Measurements from ENCODE around the gene MOB3A. TPM values are rescaled to one million over a fixed set of nuclear protein-coding genes. Genes with fewer than 3 reads are reported as not detected.

MOB3A gene
- polyA plus RNA-seq, 1 donor (not counting 4 experiments of a cell fraction or from before 2014, with no cell fraction given): 34.2 TPM

DNA sequence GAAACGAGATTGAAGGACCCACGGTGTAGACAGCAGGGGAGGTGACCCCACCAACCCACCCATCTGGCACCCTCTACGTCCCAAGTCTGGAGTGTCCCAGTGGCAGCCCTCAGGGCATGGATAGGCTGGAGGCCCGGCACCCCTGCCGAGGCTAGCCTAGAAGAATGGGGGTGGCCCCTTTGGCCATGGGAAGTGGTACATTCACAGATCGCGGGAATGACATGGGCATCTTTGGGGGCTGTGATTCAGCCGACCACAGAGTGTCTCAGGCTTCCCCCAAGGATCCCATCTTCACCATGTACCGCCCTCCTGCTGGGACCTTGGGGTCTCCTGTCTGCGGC lies 33.8 kb downstream of the MOB3A start:
- Histone ChIP-seq H3K27ac (ENCODE audit: control insufficient read depth, insufficient read depth, low read length) (peak overlapping the region; percentile 95), H4K20me1 (ENCODE audit: control insufficient read depth, extremely low read depth, insufficient read depth, low read length) (no peaks in the 10 kb centered on the region), H3K9me1 (ENCODE audit: control insufficient read depth, extremely low read depth, insufficient read depth, low read length) (no peaks in the 10 kb centered on the region), H2AFZ (ENCODE audit: control insufficient read depth, low read length) (no peak overlapping the region), H3K4me3 (ENCODE audit: control insufficient read depth in 2 of 3, extremely low read depth in 1 of 3, insufficient read depth in 2 of 3, low read depth in 1 of 3, low read length in 3 of 3) (peak overlapping the region in 2 of 3 experiments; percentile 64 to 66), H3K9me3 (ENCODE audit: control insufficient read depth, low read depth, low read length) (no peaks in the 10 kb centered on the region), H3K79me2 (ENCODE audit: control insufficient read depth, insufficient read depth, low read length) (no peaks in the 10 kb centered on the region), H3K36me3 (ENCODE audit: control insufficient read depth in 2 of 2, extremely low read depth in 1 of 2, insufficient read depth in 2 of 2, low read length in 2 of 2) (no peaks in the 10 kb centered on the region), H3K4me2 (ENCODE audit: control insufficient read depth, extremely low read depth, insufficient read depth, low read depth, low read length) (peak overlapping the region; percentile 96), H3K9ac (ENCODE audit: control insufficient read depth, extremely low read depth, insufficient read depth, low read length) (peak overlapping the region; percentile 90), H3K27me3 (ENCODE audit: control insufficient read depth, extremely low read depth, insufficient read depth, low read length) (no peaks in the 10 kb centered on the region), H3K4me1 (ENCODE audit: control insufficient read depth, extremely low read depth, insufficient read depth, low read length) (peaks cover 39% of the 10 kb centered on the region)
- dilution Hi-C loops (cut with MboI; ENCODE audit: extremely low pct_ligation_motif_present, low sequenced_read_pairs): no loop called here
- TF ChIP-seq, protein P1, sequence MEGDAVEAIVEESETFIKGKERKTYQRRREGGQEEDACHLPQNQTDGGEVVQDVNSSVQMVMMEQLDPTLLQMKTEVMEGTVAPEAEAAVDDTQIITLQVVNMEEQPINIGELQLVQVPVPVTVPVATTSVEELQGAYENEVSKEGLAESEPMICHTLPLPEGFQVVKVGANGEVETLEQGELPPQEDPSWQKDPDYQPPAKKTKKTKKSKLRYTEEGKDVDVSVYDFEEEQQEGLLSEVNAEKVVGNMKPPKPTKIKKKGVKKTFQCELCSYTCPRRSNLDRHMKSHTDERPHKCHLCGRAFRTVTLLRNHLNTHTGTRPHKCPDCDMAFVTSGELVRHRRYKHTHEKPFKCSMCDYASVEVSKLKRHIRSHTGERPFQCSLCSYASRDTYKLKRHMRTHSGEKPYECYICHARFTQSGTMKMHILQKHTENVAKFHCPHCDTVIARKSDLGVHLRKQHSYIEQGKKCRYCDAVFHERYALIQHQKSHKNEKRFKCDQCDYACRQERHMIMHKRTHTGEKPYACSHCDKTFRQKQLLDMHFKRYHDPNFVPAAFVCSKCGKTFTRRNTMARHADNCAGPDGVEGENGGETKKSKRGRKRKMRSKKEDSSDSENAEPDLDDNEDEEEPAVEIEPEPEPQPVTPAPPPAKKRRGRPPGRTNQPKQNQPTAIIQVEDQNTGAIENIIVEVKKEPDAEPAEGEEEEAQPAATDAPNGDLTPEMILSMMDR (optimal IDR thresholded peaks at IDR 0.05 in 1 of 3, IDR thresholded peaks at IDR 0.05 in 1 of 3, conservative IDR thresholded peaks at IDR 0.05 in 1 of 3; ENCODE audit: extremely low read depth in 1 of 3, insufficient read depth in 2 of 3, low read length in 3 of 3): no peak
- TF ChIP-seq EZH2 (IDR thresholded peaks at IDR 0.05; ENCODE audit: low read length): no peak
- no peak for FAIRE-seq
- no peak for DNase-seq (ENCODE audit: low read depth, low spot score)

DNA sequence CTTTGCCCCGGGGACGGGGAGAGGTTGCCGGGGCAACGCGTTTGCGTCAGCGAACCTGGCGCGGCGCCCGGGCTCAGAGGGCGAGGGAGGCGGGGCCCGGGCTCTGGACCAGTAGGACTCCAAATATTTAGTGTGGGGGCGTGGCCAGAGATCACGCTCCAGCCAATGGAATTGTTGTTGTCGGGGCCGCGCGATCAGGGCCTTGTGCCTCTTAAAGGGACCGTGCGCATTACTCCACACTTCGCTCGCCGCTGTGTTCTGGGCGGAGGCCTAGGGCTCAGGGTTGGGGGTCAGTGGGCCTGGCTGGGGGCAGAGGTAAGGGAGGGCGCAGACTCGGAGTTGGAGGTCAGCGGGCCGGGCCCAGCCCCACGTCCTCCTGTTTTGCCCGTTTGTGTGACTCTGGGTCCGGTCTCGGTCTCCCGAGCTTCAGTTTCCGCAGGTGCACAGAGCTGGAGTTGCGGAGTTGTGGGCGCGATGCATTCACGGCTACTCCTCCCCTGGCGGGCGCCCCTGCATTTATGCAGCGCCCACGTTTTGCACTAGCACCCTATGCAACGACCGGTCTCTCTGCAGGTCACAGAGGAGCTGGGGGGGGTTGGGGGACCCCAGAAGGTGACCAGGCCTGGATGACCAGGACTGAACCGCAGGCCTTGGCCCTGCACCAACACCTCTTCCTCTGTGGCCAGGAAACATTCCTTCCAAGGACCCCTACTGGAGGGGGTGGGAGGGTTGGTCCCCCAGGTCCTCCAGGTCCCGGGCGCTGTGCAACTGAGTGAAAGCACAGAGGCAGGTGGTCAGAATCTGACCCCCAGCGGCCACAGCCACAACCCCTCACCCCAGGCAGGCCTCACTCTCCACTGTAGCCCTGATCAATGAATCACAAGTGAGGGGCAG lies 34.4 kb downstream of the MOB3A start:
- no peaks in the 10 kb centered on the region for H3K36me3 ChIP-seq (ENCODE audit: control insufficient read depth in 2 of 2, extremely low read depth in 1 of 2, insufficient read depth in 2 of 2, low read length in 2 of 2)
- peak overlapping the region; percentile 68 for H2AFZ ChIP-seq (ENCODE audit: control insufficient read depth, low read length)
- peak overlapping the region; percentile 43 to 66 (median 64) for H3K4me3 ChIP-seq (ENCODE audit: control insufficient read depth in 2 of 3, extremely low read depth in 1 of 3, insufficient read depth in 2 of 3, low read depth in 1 of 3, low read length in 3 of 3)
- no peaks in the 10 kb centered on the region for H3K9me3 ChIP-seq (ENCODE audit: control insufficient read depth, low read depth, low read length)
- H3K79me2 ChIP-seq (ENCODE audit: control insufficient read depth, insufficient read depth, low read length): no peaks in the 10 kb centered on the region
- H3K9ac ChIP-seq (ENCODE audit: control insufficient read depth, extremely low read depth, insufficient read depth, low read length): peak overlapping the region; percentile 90
- peak overlapping the region; percentile 95 for H3K27ac ChIP-seq (ENCODE audit: control insufficient read depth, insufficient read depth, low read length)
- peaks cover 39% of the 10 kb centered on the region for H3K4me1 ChIP-seq (ENCODE audit: control insufficient read depth, extremely low read depth, insufficient read depth, low read length)
- DNase-seq (ENCODE audit: low read depth, low spot score) (no peak), FAIRE-seq (peak; percentile 84)
- no peaks in the 10 kb centered on the region for H3K9me1 ChIP-seq (ENCODE audit: control insufficient read depth, extremely low read depth, insufficient read depth, low read length)
- no peak for TF ChIP-seq EZH2 (IDR thresholded peaks at IDR 0.05; ENCODE audit: low read length)
- TF ChIP-seq, protein P1 (optimal IDR thresholded peaks at IDR 0.05 in 1 of 3, IDR thresholded peaks at IDR 0.05 in 1 of 3, conservative IDR thresholded peaks at IDR 0.05 in 1 of 3; ENCODE audit: extremely low read depth in 1 of 3, insufficient read depth in 2 of 3, low read length in 3 of 3): no peak
- H3K4me2 ChIP-seq (ENCODE audit: control insufficient read depth, extremely low read depth, insufficient read depth, low read depth, low read length): peak overlapping the region; percentile 96
- H3K27me3 ChIP-seq (ENCODE audit: control insufficient read depth, extremely low read depth, insufficient read depth, low read length): no peaks in the 10 kb centered on the region
- no peaks in the 10 kb centered on the region for H4K20me1 ChIP-seq (ENCODE audit: control insufficient read depth, extremely low read depth, insufficient read depth, low read length)
- dilution Hi-C loops (cut with MboI; ENCODE audit: extremely low pct_ligation_motif_present, low sequenced_read_pairs): no loop called here
